ENCODE measurements around the gene SCNN1A. TPM values are rescaled to one million over a fixed set of nuclear protein-coding genes. Genes with fewer than 3 reads are reported as not detected.

The SCNN1A gene
- total and polyA plus RNA-seq, 12 donors = 0.11 to 38.0 (median 12.3) TPM

DNA sequence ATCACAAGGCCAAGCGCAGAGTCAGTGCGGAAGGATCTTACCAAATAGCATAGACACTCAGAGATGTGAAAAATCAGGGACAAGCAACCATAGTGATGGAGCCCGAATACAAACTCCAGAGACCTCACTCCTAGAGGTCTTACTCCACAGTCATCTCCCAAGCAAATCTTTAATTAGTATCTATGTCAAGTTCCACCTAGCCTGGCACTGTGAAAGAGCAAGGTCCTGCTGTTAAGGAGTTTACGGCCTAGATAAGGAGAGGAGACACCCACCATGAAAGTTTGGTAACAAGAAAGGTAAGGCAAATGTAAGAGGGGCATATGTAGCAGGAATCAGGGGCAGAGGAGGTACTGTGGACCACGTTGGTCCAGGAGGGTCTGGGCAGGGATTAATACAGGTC lies 72.3 kb downstream of the SCNN1A start:
- Histone ChIP-seq H3K4me1 (replicated peaks in 1 of 2) (no peaks in the 10 kb centered on the region), H3K27ac (no peak overlapping the region), H3K4me3 (no peak overlapping the region), H3K36me3 (replicated peaks in 1 of 2) (no peaks in the 10 kb centered on the region), H3K27me3 (no peaks in the 10 kb centered on the region), H3K9me3 (replicated peaks in 1 of 3) (no peaks in the 10 kb centered on the region)
- WGBS, 4 donors = 85 to 94% (median 88%) methylated on average over 5 of the region's 5 CpGs
- no peak for DNase-seq
- intact Hi-C loops (cut with DNase I) = no loop called here
- no peak for TF ChIP-seq POLR2A (IDR thresholded peaks at IDR 0.05)
- TF ChIP-seq, protein P1, sequence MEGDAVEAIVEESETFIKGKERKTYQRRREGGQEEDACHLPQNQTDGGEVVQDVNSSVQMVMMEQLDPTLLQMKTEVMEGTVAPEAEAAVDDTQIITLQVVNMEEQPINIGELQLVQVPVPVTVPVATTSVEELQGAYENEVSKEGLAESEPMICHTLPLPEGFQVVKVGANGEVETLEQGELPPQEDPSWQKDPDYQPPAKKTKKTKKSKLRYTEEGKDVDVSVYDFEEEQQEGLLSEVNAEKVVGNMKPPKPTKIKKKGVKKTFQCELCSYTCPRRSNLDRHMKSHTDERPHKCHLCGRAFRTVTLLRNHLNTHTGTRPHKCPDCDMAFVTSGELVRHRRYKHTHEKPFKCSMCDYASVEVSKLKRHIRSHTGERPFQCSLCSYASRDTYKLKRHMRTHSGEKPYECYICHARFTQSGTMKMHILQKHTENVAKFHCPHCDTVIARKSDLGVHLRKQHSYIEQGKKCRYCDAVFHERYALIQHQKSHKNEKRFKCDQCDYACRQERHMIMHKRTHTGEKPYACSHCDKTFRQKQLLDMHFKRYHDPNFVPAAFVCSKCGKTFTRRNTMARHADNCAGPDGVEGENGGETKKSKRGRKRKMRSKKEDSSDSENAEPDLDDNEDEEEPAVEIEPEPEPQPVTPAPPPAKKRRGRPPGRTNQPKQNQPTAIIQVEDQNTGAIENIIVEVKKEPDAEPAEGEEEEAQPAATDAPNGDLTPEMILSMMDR (IDR thresholded peaks at IDR 0.05) = no peak

GRCh38 chr12:6302621-6303020 lies 72.7 kb downstream of the SCNN1A start:
- intact Hi-C loops (cut with DNase I) = no loop called here
- no peak overlapping the region for H3K27ac ChIP-seq

DNA sequence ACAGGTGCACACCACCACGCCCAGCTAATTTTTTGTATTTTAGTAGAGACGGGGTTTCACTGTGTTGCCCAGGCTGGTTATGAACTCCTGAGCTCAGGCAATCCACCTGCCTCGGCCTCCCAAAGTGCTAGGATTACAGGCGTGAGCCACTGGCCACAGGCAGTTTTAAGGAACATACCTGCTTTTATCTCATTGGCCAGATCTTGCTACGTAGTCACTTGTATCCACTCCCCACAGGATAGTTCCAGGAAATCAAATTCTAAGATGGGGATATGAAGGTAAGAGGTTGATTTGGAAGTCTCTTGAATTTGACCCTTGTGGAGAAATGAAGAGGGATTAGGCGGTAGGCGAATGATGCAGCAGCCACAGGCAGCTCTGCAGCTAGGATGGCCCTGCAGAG lies 73.6 kb downstream of the SCNN1A start:
- no peak overlapping the region for H3K27ac ChIP-seq
- no peaks in the 10 kb centered on the region for H3K27me3 ChIP-seq
- DNase-seq = no peak
- no peaks in the 10 kb centered on the region for H3K36me3 ChIP-seq (replicated peaks in 1 of 2)
- no peak for TF ChIP-seq POLR2A (IDR thresholded peaks at IDR 0.05)
- TF ChIP-seq, protein P1 (IDR thresholded peaks at IDR 0.05) = no peak
- no peaks in the 10 kb centered on the region for H3K9me3 ChIP-seq (replicated peaks in 1 of 3)
- 82 to 94% (median 92%) methylated on average over 7 of the region's 7 CpGs for WGBS, 4 donors
- intact Hi-C loops (cut with DNase I) = no loop called here
- no peaks in the 10 kb centered on the region for H3K4me1 ChIP-seq (replicated peaks in 1 of 2)
- no peak overlapping the region for H3K4me3 ChIP-seq

More at GRCh38 chr12:6302621-6303020, 72.7 kb downstream of the SCNN1A start:
- no peak for DNase-seq
- no peaks in the 10 kb centered on the region for H3K36me3 ChIP-seq (replicated peaks in 1 of 2)
- no peak overlapping the region for H3K4me3 ChIP-seq
- no peaks in the 10 kb centered on the region for H3K27me3 ChIP-seq
- H3K4me1 ChIP-seq (replicated peaks in 1 of 2) = no peaks in the 10 kb centered on the region
- H3K9me3 ChIP-seq (replicated peaks in 1 of 3) = no peaks in the 10 kb centered on the region
- TF ChIP-seq, protein P1 (IDR thresholded peaks at IDR 0.05) = no peak
- no peak for TF ChIP-seq POLR2A (IDR thresholded peaks at IDR 0.05)
- 85 to 100% (median 89%) methylated on average over 1 to 3 of the region's 3 CpGs for WGBS, 4 donors

DNA sequence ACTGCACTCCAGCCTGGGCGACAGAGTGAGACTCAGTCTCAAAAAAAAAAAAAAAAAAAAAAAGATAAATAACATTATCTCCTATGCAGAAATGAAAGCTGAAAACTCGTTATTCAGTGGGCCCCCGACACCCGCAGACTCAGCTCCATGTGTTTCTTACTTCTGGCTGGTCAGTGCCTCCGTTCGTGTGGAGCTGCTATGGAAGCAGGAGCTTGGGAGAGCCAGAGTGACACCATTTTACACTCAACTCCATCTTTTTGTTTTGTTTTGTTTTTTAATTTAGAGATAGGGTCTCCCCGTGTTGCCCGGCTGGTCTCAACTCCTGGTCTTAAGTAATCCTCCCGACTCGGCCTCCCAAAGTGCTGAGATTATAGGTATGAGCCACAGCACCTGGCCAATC lies 78.2 kb downstream of the SCNN1A start:
- no peak for DNase-seq

More for the DNA sequence above, 78.2 kb downstream of the SCNN1A start:
- Histone ChIP-seq H3K9me3 (replicated peaks in 1 of 3) (no peaks in the 10 kb centered on the region), H3K27ac (no peak overlapping the region), H3K36me3 (replicated peaks in 1 of 2) (no peaks in the 10 kb centered on the region), H3K4me3 (no peak overlapping the region), H3K27me3 (no peaks in the 10 kb centered on the region), H3K4me1 (replicated peaks in 1 of 2) (peaks cover 18 to 27% of the 10 kb centered on the region in 2 donors)
- no peak for TF ChIP-seq POLR2A (IDR thresholded peaks at IDR 0.05)
- TF ChIP-seq, protein P1 (IDR thresholded peaks at IDR 0.05) = no peak
- intact Hi-C loops (cut with DNase I) = no loop called here
- 84 to 95% (median 92%) methylated on average over 9 to 10 of the region's 10 CpGs for WGBS, 4 donors

Small RNAs within 50 kb of the gene (small RNA-seq; reads per million reads assigned to genes)
- gene RN7SL391P = 0 reads per million in 2 donors

Other genes starting within 250 kb of the SCNN1A start
- gene CD9, start 175.2 kb downstream of the SCNN1A start, total RNA-seq = 100 to 1,000 TPM in 8 of 9 donors, 10 to 100 TPM in 1; 14.9 to 461 (median 321) TPM
- gene CD9, start 175.2 kb downstream of the SCNN1A start, polyA plus RNA-seq = 100 to 1,000 TPM in 2 of 3 donors, 10 to 100 TPM in 1; 66.3 to 244 (median 139) TPM
- 1 to 10 TPM in 2 of 9 donors, under 1 TPM in 6, not detected in 1; 0.06 to 1.9 (median 0.43) TPM for gene PLEKHG6, start 64.9 kb downstream of the SCNN1A start, total RNA-seq
- gene PLEKHG6, start 64.9 kb downstream of the SCNN1A start, polyA plus RNA-seq = 1 to 10 TPM in 1 of 3 donors, under 1 TPM in 1, not detected in 1; 0.32 to 5.8 TPM
- 100 to 1,000 TPM in 8 of 9 donors, 10 to 100 TPM in 1; 46.4 to 386 (median 261) TPM for gene TNFRSF1A, start 33.5 kb downstream of the SCNN1A start, total RNA-seq
- gene TNFRSF1A, start 33.5 kb downstream of the SCNN1A start, polyA plus RNA-seq = 100 to 1,000 TPM in 2 of 3 donors, 10 to 100 TPM in 1; 91.8 to 167 (median 160) TPM
- gene LTBR, start 8.6 kb upstream of the SCNN1A start, total RNA-seq = 100 to 1,000 TPM in 8 of 9 donors, 10 to 100 TPM in 1; 34.6 to 295 (median 158) TPM
- gene LTBR, start 8.6 kb upstream of the SCNN1A start, polyA plus RNA-seq = 100 to 1,000 TPM in 2 of 3 donors, 10 to 100 TPM in 1; 71.0 to 165 (median 119) TPM
- gene CD27, start 69.4 kb upstream of the SCNN1A start, total RNA-seq = 1 to 10 TPM in 2 of 9 donors, under 1 TPM in 6, not detected in 1; 0.11 to 8.9 (median 0.54) TPM
- 1 to 10 TPM in 2 of 3 donors, under 1 TPM in 1; 0.77 to 2.1 (median 1.1) TPM for gene CD27, start 69.4 kb upstream of the SCNN1A start, polyA plus RNA-seq
- 10 to 100 TPM; 17.0 to 42.4 (median 33.8) TPM for gene TAPBPL, start 76.5 kb upstream of the SCNN1A start, total RNA-seq
- 10 to 100 TPM; 13.8 to 41.6 (median 26.5) TPM for gene TAPBPL, start 76.5 kb upstream of the SCNN1A start, polyA plus RNA-seq
- gene VAMP1, start 95.1 kb upstream of the SCNN1A start, total RNA-seq = 10 to 100 TPM in 3 of 9 donors, 1 to 10 TPM in 6; 2.8 to 16.8 (median 8.8) TPM
- gene VAMP1, start 95.1 kb upstream of the SCNN1A start, polyA plus RNA-seq = 10 to 100 TPM in 1 of 3 donors, 1 to 10 TPM in 2; 7.3 to 26.7 (median 9.6) TPM
- 100 to 1,000 TPM in 6 of 9 donors, 10 to 100 TPM in 3; 64.7 to 280 (median 164) TPM for gene MRPL51, start 117.7 kb upstream of the SCNN1A start, total RNA-seq
- 100 to 1,000 TPM in 1 of 3 donors, 10 to 100 TPM in 2; 67.2 to 161 (median 83.3) TPM for gene MRPL51, start 117.7 kb upstream of the SCNN1A start, polyA plus RNA-seq
- gene NCAPD2, start 118.5 kb upstream of the SCNN1A start, total RNA-seq = 10 to 100 TPM; 11.5 to 33.9 (median 24.5) TPM
- 10 to 100 TPM in 1 of 3 donors, 1 to 10 TPM in 2; 6.6 to 10.1 (median 10.0) TPM for gene NCAPD2, start 118.5 kb upstream of the SCNN1A start, polyA plus RNA-seq
- gene GAPDH, start 159.0 kb upstream of the SCNN1A start, total RNA-seq = 1,000 to 10,000 TPM; 1,734 to 3,241 (median 2,275) TPM
- 1,000 to 10,000 TPM; 1,816 to 4,338 (median 3,953) TPM for gene GAPDH, start 159.0 kb upstream of the SCNN1A start, polyA plus RNA-seq
- gene IFFO1, start 180.5 kb upstream of the SCNN1A start, total RNA-seq = 10 to 100 TPM in 8 of 9 donors, 1 to 10 TPM in 1; 8.3 to 36.3 (median 27.5) TPM
- gene IFFO1, start 180.5 kb upstream of the SCNN1A start, polyA plus RNA-seq = 10 to 100 TPM in 2 of 3 donors, 1 to 10 TPM in 1; 8.7 to 91.0 (median 79.2) TPM
- gene NOP2, start 192.7 kb upstream of the SCNN1A start, total RNA-seq = 10 to 100 TPM in 8 of 9 donors, 1 to 10 TPM in 1; 7.7 to 34.7 (median 27.0) TPM
- 10 to 100 TPM; 43.2 to 95.5 (median 63.8) TPM for gene NOP2, start 192.7 kb upstream of the SCNN1A start, polyA plus RNA-seq
- 100 to 1,000 TPM; 216 to 307 (median 246) TPM for gene CHD4, start 231.8 kb upstream of the SCNN1A start, total RNA-seq
- 100 to 1,000 TPM; 152 to 505 (median 284) TPM for gene CHD4, start 231.8 kb upstream of the SCNN1A start, polyA plus RNA-seq

Measured in adrenal gland (tissue), 12 donors.